NCI-H1092 (cell line): ENCODE measurements around the gene GRP.

ENCODE experiments used
- DNase-seq: peaks from one replicate; lab custom pipeline; 2025; lab: John Stamatoyannopoulos, UW

Gene GRP

GRCh38 chr18:59219672-59220163 is at the start of gene GRP:
TSS of gene GRP (plus strand) at chr18:59220158. CDS start at chr18:59220266, 108 bp downstream.
- peak; percentile 87 for DNase-seq

GRCh38 chr18:59172664-59173249 is 47.2 kb upstream of the GRP start:
- no peak for DNase-seq

GRCh38 chr18:59177485-59177884 is 42.5 kb upstream of the GRP start:
- no peak for DNase-seq

GRCh38 chr18:59180150-59180845 is 39.7 kb upstream of the GRP start:
- DNase-seq = no peak

- DNase-seq = no peak
Measured at GRCh38 chr18:59182673-59183072, 37.3 kb upstream of the GRP start.

- DNase-seq = no peak
Measured at GRCh38 chr18:59189008-59189407, 30.9 kb upstream of the GRP start.

- no peak for DNase-seq
Measured at GRCh38 chr18:59189746-59190145, 30.2 kb upstream of the GRP start.

GRCh38 chr18:59196161-59196725 is 23.7 kb upstream of the GRP start:
- no peak for DNase-seq

GRCh38 chr18:59197636-59198035 is 22.3 kb upstream of the GRP start:
- no peak for DNase-seq

- no peak for DNase-seq
Measured at GRCh38 chr18:59198215-59198614, 21.7 kb upstream of the GRP start.

GRCh38 chr18:59200787-59201186 is 19.2 kb upstream of the GRP start:
- no peak for DNase-seq

GRCh38 chr18:59202258-59202820 is 17.6 kb upstream of the GRP start:
- DNase-seq = peak; percentile 13

- DNase-seq = no peak
Measured at GRCh38 chr18:59207506-59207905, 12.5 kb upstream of the GRP start.

GRCh38 chr18:59208602-59209125 is 11.3 kb upstream of the GRP start:
- DNase-seq = no peak

- DNase-seq = no peak
Measured at GRCh38 chr18:59210299-59210698, 9.7 kb upstream of the GRP start.

GRCh38 chr18:59211629-59212028 is 8.3 kb upstream of the GRP start:
- DNase-seq = no peak

- DNase-seq = peak; percentile 41
Measured at GRCh38 chr18:59218018-59218417, 1.9 kb upstream of the GRP start.

- no peak for DNase-seq
Measured at GRCh38 chr18:59220164-59220783, 316 bp downstream of the GRP start.

GRCh38 chr18:59220784-59221765 is 1.1 kb downstream of the GRP start:
- peak; percentile 24 for DNase-seq

GRCh38 chr18:59222341-59222740 is 2.4 kb downstream of the GRP start:
- DNase-seq = no peak

GRCh38 chr18:59228351-59228750 is 8.4 kb downstream of the GRP start:
- no peak for DNase-seq
